MV-4-11 (cell line): ENCODE data around the gene SNTB2.

ENCODE experiments used
- DNase-seq: peaks from one replicate; lab custom pipeline; 2025; lab: John Stamatoyannopoulos, UW

SNTB2 gene

DNA sequence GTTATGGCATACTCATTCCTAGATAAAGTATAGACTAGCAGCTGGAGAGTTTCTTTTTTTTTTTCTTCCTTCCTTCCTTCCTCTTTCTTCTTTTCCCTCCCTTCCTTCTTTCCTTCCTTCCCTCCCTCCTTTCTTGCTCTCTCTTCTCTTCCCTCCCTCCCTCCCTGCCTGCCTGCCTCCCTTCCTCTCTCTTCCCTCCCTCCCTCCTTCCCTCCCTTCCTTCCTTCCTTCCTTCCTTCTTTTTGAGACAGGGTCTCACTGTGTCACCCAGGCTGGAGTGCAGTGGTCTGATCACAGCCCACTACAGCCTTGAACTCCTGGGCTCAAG, 7.0 kb upstream of the SNTB2 start:
- no peak for DNase-seq

DNA sequence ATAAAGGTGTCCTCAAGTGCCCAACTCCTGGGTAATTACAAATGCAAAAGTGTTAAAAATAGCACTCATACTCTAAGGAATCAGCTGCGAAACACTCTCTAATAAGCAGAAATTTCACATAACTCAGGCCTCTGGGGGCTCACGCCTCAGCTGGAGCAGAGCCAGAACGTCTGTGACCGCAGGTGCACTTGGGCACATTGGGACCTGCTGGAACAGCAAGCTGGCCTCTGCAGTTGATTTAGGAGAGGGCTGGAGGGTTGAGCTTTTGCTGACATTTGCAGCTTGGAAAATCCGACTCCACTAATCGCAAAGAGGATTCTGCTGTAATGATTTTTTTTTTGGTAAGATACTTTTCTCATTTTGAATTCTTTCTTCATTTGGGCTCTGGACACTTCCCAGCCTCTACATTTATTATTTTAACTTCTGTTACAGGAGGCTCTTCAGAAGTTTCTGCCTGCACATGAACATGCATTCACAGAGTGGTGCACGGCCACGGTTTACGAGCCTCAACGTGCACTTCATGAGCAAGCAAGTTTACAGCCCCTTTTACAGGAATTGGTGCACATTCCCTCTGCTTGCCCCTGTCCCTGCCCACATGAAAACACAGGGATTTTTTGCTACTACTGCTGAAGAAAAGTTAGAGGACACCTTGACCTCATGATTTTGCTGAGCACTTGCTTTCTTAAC, 4.1 kb upstream of the SNTB2 start:
- no peak for DNase-seq

DNA sequence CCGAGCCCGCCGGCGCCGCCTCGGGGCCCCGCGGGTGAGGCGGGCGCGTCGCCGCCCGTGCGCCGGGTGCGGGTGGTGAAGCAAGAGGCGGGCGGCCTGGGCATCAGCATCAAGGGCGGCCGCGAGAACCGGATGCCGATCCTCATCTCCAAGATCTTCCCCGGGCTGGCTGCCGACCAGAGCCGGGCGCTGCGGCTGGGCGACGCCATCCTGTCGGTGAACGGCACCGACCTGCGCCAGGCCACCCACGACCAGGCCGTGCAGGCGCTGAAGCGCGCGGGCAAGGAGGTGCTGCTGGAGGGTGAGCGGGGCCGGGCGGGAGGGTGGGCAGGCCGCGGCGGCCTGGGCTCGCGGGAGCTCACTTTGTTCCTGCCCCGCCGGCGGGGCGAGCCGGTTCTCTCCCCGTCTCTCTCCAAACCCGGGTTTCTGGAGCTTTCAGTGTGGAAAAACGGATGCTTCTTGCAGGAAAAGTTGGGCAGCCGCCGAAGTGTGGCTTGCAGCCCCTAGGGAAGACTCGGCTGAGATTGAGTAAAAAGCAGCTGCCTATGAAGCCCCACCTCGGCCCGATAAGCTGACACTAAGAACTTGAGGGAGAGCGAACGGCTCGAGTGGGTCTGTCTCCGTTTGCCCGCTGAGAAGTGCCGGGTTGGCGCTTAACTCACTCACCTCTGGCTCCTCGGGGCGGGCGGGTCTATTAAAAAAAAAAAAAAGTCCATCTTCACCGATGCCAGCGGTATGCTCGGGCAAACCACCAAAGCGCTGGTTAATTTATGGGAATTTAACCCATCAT, 677 bp downstream of the SNTB2 start:
- DNase-seq, result no peak

DNA sequence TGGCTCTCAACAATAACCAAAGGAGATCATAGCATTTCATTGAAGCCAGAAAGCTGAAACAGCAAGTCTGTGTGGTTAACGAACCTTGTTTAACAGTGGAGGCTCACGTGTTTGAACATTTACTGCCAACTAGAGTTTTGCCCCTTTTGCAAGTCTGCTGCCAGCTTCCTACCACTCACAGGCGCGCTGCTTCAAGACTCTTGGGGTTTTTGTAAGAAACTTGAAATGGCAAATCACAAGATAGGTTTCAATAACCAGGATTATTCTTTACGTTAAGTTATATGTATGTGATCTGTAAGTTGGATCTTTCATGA, 1.2 kb downstream of the SNTB2 start:
- DNase-seq, result no peak

DNA sequence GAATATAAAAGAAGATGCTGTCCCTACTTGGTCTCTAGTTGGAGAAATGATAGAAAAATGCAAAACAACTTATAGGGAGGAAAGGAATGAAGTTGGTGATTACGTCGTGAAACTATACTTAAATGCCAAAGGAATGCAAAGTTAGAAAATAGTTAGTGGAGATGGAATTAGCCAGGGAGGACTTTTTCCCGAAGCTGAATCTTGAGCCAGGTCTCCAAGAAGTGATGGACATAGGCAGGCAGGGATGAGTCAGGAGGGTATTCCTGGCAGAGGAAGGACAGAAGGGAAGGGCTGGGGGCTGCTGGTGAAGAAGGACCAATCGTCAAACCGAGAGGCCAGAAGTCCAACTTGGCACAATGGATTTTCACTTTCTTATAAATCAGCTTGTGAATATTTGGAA, 1.8 kb downstream of the SNTB2 start:
- DNase-seq, result no peak

DNA sequence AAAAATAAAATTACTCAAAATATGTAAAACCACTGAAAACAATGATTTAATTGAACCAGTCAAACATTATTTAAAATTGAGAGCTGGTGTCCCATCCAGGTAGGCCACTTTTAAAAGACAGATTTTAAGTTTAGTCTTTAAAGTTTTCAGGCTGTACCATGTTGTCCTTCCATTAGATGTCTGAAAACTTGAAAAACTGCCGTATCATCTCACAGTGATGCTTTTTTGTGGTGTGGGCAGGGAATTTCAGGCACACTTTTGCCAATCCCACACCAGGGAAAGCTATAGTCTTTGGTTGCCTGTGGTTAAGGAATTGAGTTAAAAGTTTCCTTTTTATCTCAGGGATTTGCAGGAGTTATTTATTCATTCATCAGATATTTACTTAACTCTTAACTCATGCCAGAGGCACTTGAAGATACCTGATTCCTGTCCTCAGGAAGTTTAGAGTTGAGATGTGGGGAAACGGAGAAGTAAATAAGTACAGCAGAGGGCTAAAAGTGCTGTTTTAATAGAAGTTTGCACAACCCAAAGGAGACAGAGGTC, 3.2 kb downstream of the SNTB2 start:
- DNase-seq, result no peak

DNA sequence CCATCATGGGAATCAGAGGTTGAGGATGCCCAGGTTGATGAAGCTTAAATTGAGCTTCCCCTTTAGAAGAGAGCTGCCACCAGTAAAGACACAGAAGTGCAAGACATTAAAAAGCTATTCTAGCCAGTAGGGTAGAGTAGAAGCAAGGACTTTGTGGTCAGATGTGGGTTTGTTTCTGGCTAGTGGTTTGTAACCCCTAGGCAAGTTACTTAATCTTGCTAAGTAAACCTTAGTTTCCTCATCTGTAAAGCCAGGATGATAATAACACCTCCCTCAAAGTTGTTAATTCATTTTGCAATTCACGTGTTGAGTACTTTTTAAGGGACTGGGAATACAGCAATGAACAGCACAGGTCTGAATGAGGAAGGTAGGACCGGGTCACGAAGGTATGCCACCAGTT, 3.6 kb downstream of the SNTB2 start:
- DNase-seq, result peak; percentile 87

DNA sequence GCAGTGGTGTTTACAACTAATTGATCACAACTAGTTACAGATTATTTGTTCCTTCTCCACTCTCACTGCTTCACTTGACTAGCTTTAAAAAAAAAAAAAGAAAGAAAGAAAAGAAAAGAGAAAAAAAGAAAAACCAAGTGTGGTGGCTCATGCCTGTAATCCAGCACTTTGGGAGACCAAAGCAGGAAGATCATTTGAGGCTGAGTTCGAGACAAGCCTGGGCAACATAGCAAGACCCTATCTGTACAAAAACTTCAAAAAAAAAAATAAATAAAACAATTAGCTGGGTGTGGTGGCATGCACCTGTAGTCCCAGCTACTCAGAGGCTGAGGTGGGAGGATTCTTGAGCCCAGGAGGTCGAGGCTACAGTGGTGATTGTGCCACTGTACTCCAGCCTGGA, 4.2 kb downstream of the SNTB2 start:
- no peak for DNase-seq

DNA sequence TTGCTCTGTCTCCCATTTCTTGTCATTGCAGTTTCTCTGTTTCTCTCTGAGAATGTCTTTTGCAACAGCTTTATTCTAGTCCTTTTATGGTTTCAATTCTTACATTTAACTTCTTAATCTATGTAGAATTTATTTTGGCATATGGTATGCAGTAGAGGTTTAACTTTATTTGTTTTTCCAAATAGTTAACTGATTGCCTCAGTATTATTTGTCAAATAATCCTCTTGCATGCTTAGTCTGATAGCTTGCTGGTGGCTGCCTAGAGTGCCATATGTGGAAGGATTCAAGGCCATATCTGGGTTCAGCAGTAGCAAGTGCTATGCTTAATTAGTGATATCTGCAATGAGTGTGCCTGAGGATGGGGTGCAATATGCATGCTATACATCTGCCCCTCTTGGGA, 6.9 kb downstream of the SNTB2 start:
- DNase-seq, result no peak

DNA sequence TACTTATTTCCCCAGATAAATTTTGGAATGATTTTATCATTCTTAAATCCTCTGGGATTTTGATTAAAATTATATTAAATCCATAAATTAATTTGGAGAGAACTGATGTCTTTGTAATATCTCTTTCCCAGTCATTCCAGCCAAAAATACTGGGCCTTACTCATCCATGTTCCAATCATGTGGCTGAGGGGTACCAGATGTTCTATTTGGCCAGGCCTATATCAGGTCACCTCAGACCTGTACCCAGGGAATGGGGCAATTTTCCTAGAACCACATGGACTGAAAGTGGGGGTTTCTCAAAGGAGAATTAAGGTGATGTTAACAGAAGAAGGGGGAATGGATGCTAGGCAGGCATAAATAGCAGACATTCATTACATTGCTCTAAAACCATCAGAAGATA, 7.5 kb downstream of the SNTB2 start:
- no peak for DNase-seq

DNA sequence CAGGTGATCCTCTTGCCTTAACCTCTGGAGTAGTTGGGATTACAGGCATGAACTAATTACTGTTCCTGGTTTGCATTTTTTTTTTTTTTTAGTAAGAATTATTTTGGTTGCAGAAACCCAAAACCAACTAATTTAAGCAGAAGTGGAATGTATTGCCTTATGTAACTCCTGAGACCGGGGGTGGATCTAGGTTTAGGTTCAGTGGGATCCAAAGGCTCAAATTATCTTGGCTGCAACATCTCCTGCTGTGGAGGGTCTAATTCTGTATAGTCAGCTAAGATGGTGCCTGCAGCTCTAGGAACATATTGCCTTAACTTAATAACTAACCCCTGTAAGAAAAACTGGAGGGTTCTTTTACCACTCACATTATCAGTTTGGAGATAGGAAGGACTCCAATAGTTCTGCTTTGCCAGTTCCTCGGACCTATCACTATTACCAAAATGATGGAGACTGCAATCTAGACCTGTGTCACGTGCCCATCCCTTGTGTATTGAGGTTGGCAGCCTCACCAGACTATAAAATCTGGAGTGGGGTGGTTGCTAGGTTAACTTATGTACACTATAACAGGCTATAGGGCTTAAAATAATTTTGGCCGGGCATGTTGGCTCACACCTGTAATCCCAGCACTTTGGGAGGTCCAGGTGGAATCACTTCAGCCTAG, 8.5 kb downstream of the SNTB2 start:
- no peak for DNase-seq

DNA sequence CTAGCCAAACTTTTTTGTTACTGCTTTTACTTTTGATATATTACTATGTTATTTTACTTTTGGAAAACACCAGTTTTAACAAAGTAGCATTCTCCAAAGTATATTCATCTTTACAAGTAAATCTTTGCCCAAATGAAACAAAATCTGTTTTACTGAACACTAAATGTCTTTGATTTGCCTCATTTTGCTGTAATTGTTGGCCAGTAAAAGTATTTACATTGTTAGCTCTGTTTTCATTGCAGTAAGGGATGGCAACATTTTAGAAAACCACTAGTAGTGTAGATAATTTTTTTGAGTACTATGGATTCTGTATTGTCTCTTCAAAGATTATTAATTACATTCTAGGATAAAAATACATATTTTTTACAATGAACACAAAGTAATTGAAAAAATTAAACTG, 10.6 kb downstream of the SNTB2 start:
- DNase-seq, result no peak

DNA sequence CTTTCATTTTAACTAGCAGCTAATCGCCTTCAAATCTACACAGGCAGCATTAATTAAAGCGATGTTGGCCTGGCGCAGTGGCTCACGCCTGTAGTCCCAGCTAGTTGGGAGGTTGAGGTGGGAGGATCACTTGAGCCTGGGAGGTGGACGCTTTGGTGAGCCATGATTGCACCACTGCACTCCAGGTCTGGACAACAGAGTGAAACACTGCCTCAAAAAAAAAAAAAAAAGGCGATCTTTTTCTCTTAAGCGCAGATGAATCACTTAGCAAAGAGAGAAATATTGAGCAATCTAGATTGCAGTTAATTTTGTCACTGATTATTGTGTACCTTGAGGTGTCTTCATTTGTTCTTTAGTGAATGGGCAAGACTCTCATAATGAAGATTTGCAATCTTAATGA, 12.4 kb downstream of the SNTB2 start:
- DNase-seq, result peak; percentile 33

DNA sequence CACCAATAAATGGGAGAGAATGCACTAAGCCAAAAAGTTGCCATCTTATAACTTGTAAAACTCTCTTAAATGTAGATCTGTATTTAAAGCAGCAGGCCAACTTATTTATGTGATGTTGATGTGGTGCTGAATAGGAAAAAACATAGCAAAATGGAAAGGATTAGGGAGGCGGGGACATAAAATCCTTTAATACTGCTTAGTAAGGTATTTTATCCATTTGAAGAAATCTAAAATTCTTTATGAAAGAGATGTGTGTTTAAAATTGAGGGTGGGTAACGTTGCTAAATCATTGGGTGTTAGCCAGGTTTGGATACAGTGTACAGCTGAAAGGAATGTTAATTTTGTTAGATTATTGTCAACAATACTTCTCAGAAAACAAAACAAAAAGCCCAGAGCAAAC, 14.3 kb downstream of the SNTB2 start:
- no peak for DNase-seq

DNA sequence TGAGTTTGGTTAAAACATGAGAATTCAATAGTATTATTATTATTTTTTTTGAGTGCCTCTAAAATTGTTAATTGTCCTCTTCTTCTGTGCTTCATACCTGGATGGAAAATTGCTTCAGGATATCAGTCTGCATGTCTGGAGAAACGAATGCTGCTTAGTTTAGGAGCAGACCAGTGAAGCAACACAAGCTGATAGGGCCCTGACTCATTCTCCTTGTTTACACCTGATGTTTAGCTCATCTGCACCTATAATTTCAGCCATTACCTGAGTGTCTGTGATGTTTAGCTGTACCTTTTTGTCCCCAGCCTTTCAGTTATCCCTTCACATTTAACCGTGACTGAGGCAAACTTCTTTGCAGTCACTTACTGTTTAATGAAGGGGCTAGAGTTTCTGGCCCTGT, 14.8 kb downstream of the SNTB2 start:
- no peak for DNase-seq

DNA sequence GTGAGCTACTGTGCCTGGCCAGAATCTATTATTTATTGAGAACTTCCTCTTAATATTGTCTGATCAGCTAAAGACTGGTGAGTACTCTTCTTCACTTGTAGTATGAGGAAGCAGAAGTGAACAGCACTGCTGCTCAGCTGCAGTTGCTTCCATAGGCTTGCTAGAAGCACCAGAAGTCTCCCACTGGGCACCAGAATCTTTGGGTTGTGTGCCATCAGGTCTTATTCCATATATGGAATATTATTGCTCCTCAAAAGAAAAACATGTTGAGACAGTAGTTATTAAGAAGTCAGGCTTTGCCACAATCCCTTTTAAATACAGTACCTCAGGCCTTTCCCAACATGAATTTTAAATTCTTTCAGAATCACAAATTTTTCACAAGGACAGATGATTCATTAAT, 17.2 kb downstream of the SNTB2 start:
- peak; percentile 36 for DNase-seq

DNA sequence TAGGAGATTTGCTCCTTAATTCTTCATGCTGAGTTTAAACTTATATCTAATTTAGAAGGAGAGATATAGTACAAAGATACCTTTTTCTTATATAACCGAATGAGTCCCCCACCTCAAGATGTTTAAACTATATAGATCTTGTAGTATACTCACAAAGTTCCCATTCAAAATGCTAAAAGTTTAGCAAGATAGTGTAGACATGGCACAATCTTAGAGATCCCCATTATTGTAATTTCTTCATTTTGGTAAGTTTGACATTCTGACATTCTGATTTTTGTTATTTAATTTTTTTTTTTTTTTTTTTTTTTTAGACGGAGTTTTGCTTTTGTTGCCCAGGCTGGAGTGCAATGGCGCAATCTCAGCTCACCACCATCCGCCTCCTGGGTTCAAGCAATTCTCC, 22.8 kb downstream of the SNTB2 start:
- DNase-seq, result no peak

DNA sequence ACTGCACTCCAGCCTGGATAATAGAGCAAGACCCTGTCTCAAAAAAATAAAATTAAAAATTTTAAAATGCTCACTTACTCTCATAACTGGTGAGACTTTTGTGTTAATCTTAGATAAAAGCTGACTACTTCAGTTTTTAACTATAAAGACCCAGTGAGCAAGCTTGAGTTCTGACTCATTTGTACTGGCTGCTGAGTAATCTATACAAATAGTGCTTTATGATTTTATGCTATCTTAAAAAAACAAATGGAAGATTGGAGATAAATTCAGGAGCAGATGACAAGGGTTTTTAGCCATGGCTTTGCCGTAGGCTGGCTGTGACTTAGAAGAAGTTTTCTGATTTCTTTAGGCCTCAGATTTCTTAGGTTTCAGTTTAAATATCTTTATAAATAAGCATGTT, 30.5 kb downstream of the SNTB2 start:
- DNase-seq, result no peak

DNA sequence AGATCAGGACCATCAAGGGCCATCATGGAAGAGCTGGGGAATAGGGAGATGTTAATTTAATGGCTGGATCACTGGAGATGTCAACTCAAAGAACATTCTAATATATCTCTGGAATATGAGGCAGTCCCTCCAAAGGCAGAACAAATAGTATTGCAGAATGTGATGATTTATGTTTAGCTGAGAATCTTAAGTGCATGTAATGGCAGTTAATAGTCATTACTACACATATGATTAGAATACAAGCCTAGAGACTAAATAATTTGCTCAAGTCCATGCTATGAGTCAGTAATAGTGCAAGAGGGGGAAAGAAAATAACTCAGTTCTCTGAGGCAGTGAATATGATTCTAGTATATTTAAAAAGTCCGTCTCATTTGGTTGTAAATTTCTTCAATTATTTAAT, 32.3 kb downstream of the SNTB2 start:
- no peak for DNase-seq

DNA sequence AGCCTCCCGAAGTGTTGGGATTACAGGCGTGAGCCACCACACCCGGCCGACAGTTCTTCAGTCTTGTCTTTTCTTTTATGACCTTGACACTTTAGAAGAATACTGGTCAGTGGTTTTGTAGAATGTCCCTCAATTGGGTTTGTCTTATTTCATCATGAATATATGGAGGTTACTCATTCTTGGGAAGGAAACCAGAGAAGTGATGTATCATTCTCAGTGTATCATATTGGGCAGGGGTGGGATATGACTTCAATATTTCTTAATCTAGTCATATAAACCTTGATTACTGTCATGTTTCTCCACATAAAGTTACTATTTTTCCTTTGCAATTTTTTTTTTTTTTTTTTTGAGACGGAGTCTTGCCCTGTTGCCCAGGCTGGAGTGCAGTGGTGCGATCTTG, 36.9 kb downstream of the SNTB2 start:
- DNase-seq, result no peak

DNA sequence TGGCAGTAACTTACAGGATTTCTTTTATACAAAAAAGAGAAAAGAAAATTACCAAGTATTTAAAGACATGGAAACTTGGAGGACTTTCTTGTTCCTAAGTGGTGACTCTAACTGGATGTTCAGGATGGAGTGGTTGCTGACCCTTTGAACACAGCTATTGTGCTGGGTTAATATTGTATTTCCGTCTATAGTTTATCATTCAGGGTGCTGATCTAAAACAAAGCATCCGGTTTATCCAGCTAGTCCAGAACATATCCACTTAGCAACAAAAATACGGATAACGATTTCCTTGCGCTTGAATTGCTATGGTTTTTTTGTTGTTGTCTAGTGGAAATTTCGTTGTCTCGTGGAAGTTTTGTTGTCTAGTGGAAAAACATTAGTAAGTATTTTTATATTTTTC, 38.2 kb downstream of the SNTB2 start:
- no peak for DNase-seq

DNA sequence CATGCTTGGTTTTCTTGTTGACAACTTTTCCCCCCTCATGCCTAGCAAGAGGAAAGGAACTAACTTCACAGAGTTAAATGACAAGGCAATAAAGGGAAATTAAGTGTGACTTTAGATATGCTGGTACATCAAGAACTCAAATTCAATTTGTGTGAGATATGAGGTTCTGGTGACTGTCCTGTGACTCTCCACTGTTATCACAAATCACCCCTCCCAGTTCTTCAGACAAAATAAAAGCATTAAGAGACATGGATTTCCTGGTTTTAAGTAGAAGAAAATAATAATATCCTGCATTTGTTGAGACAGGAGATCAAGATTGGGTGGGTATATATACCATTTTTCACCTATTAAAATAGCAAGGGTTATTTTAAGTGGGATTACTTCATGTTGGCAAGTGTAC, 46.2 kb downstream of the SNTB2 start:
- no peak for DNase-seq

DNA sequence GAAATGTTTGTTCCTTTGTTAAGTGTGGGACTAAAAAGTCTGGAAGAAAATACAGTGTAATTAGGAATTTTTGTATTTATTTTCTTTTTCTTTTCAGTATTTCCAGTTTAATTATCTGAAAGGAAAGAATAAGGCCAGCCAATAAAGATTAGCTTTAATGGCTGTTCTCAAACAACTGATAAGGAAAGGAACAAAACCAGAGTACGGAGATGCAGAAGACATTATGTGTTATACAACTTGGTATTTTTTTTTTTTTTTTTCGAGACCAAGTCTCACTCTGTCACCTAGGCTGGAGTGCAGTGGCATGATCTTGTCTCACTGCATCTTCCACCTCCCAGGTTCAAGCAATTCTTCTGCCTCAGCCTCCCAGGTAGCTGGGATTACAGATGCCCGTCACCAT, 47.5 kb downstream of the SNTB2 start:
- DNase-seq, result no peak

DNA sequence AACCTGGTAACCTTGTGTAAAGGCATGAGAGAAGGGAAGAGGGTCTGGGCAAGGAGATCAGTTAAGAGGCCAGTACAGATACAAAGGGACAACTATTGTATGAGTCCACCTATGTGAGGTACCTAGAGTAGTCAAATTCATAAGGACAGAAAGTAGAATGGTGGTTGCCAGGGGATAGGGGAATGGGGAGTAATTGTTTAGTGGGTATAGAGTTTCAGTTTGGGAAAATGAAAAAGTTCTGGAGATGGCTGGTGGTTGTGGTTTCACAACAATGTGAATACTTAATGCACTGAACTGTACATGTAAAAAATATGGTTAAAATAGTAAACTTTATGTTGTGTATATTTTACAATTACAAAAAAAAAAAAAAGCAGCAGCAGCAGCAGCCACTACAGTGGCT, 49.4 kb downstream of the SNTB2 start:
- DNase-seq, result no peak
